ENCODE results near the gene APOBEC3H. TPM values are rescaled to one million over a fixed set of nuclear protein-coding genes. Genes with fewer than 3 reads are reported as not detected.

APOBEC3H gene
- total and polyA plus RNA-seq, 9 of the 15 experiments (the other 6 are each of a cell fraction or from before 2014, with no cell fraction given), result 0.10 to 0.21 TPM; not detected in 7

- no peak for TF ChIP-seq STAT5A (IDR thresholded peaks at IDR 0.05; ENCODE audit: borderline replicate concordance, low read length)
- TF ChIP-seq BRF1 (IDR thresholded peaks at IDR 0.05; ENCODE audit: borderline replicate concordance, extremely low read depth, insufficient read length), result no peak
Observed at GRCh38 chr22:39148727-39149535, 51.9 kb downstream of the APOBEC3H start (continued).

GRCh38 chr22:39149915-39150847 is 53.1 kb downstream of the APOBEC3H start:
- Histone ChIP-seq H3K27ac (ENCODE audit: extremely low read depth, low read depth, low read length) (no peak overlapping the region), H3K9me3 (replicated peaks; ENCODE audit: control insufficient read depth, insufficient read depth, low read depth, low read length) (no peaks in the 10 kb centered on the region), H3K27me3 (ENCODE audit: control insufficient read depth in 2 of 2, insufficient read depth in 2 of 2, low read length in 2 of 2) (no peaks in the 10 kb centered on the region), H3K36me3 (ENCODE audit: control insufficient read depth, insufficient read depth, low read length) (no peaks in the 10 kb centered on the region), H4K20me1 (replicated peaks; ENCODE audit: control insufficient read depth, insufficient read depth, low read length) (no peaks in the 10 kb centered on the region), H3K9me1 (ENCODE audit: control insufficient read depth, insufficient read depth, low read length) (no peaks in the 10 kb centered on the region), H3K4me1 (replicated peaks in 1 of 2; ENCODE audit: control insufficient read depth in 2 of 2, insufficient read depth in 2 of 2, low read length in 2 of 2) (peaks cover 7 to 43% of the 10 kb centered on the region in 2 experiments; a peak in 4 of 5 replicates), H3K79me2 (ENCODE audit: control insufficient read depth, insufficient read depth, low read length) (no peaks in the 10 kb centered on the region), H3K9ac (ENCODE audit: insufficient read depth in 1 of 2, low read depth in 2 of 2, low read length in 2 of 2) (0 out of 4 replicates have a peak overlapping the region, but pooled peaks of 1 of the 2 experiments have one; percentile 54), H3K4me3 (no peak overlapping the region), H2AFZ (ENCODE audit: low read depth, low read length) (no peak overlapping the region), H3K4me2 (ENCODE audit: insufficient read depth, low read length) (no peak overlapping the region)
- intact Hi-C loops (cut with micrococcal nuclease), result no loop called here
- DNase-seq (ENCODE audit: extremely low read depth in 1 of 4, low spot score in 3 of 4) (no peak), ATAC-seq (no peak), FAIRE-seq (peak; percentile 15)
- in situ Hi-C loops (cut with MboI), result no loop called here
- BruUV-seq (replicated peaks), result TSS peak; percentile 34
- POLR2A ChIA-PET, result interaction anchor here (0.5 to 2.3 kb wide), 5 partner anchors 15 to 370 kb away, joined by 3 to 12 read pairs (median 3); partner anchors contain the start of gene ATF4
- WGBS (ENCODE audit: insufficient coverage, low coverage, missing lambda C conversion rate), result 62% methylated on average over 9 of the region's 16 CpGs
- CTCF ChIA-PET (ENCODE audit: low intra/inter-chr PET ratio), result no interaction called here
- TF ChIP-seq MITF (IDR thresholded peaks at IDR 0.05) (no peak), ZNF57 (CRISPR knock-in tag; IDR thresholded peaks at IDR 0.05) (no peak), TRIM25 (IDR thresholded peaks at IDR 0.05; ENCODE audit: borderline replicate concordance) (no peak)

Measured in K562 (cell line).